GM03348 (cell line): ENCODE measurements around the gene ELAPOR1.

Source experiments
- DNase-seq: peaks from one replicate; pipeline ENCODE4 v3.0.0; 2012; ENCODE audit warnings: low spot score

ELAPOR1 gene

DNA sequence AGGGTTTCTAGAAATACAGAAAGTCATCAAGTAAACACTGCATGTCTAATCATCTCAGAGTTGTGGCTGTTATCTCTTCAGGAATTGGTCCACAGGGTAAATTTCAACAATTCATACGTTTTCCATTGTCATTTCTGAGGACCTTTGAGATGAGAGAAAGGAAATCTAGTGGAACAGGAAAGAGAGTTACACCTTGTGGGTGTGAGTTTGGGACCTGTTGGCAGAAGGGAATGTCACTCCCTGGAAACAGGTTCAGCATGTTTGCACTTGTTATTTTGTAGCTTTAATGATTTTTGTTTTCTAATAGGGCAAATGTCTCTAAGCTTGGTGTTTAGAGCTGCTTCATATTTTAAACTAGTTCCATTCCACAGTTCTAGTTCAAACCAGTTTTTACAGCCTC lies 17.8 kb upstream of the ELAPOR1 start:
- no peak for DNase-seq

DNA sequence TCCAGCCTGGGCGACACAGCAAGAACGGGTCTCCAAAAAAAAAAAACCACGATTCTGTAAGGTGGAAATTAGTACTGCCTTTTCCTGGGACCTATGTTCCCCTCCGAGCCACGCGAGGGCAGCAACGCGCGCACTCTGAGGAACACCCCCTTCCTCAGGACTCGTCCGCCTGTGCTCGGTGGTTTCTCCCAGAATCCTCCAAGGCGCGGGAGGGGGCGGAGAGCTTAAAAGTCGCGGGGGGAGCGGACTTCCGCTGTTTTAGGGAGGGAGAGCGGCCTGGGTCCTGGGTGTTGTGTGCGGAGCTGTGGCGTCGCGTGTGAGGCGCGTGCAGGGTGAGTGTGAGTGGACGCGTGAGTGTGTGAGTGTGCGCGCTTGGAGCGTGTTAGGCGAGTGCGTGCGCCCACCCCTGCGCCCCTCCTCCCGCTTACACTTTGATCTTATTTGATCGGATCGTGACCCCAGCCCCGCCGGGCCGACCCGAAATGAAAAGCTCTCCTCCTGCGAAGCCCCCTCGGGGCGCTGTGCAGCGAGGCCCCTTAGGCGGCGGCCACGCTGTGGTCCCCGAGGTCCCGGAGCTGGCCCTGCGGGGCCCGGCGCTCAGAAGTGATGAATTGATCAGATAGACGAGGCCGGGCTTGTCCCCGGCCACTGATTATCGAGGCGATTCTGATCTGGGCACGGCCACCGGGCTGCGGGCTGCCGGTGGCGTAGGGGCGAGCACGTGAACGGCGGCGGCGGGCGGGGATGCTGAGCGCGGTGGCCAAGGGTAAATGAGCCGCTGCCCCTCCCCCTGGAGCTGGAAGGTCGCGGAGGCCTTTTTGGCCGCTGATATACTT lies 13.8 kb upstream of the ELAPOR1 start:
- peak; percentile 97 for DNase-seq

DNA sequence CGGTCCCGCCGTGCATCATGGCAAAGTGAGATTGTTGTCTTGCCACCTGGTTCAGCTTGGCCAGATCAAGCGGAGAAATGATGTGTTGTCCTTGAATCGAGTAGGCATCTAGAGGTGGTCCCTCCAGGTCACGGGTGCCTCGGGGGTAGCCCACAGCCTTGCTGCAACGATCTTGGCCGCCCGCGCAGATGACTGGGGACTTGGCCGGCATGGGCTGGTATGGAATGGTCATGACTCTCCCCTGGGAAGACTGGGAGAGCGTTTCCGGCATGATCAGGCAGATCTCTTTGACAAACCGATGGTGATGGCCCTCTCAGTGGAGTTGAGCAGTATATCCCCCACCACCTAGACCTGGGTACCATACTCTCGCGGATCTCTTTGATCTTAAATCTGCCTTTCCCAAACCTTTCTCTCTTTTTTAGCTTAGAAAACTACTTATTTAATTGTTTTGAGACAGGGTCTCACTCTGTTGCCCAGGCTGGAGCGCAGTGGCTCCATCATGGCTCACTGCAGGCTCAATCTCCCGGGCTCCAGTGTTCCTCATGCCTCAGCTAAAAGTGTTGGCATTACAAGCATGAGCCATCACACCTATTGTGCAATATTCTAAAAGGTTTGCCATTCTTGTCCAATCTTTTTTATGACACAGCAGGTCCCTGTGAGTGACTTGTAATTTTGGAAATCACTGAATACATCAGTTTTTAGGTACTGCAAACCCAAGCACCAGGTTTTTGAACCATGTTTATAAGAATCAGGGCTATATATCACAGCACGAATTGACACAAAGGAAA lies 9.4 kb upstream of the ELAPOR1 start:
- DNase-seq, result no peak

- DNase-seq, result no peak
Measured at GRCh38 chr1:109105881-109106280, 8.0 kb upstream of the ELAPOR1 start.

GRCh38 chr1:109107785-109108184 lies 6.1 kb upstream of the ELAPOR1 start:
- no peak for DNase-seq

- no peak for DNase-seq
Measured at GRCh38 chr1:109109906-109110305, 4.0 kb upstream of the ELAPOR1 start.

DNA sequence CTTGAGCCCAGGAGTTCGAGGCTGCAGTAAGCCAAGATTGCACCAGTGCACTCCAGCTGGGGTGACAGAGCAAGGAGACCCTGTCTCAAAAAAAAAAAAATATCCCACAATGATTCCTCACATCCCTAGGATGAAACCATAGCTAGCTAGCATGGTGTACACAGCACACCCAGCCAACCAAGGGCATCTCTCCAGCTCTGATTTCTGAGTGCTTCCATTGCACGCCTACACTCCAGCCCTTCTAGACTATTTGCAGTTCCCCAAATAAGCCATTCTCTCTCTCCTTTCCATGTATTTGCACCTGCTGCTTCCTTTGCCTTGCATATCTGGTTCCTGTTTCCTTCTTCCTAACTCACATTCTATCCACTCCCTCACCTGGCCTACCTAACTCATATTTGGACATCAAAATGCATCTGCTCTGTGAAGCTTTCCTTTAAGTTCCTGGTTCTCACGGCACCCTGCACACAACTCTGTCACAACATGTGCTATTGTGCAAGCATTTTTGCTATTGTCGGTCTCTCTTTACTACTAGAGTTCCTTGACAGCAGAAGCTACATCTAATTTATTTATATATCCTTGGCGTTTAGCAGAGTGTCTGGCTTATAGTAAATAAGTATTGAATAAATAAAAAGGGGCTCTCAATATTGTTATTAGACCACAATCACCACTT lies 2.4 kb upstream of the ELAPOR1 start:
- DNase-seq, result no peak

DNA sequence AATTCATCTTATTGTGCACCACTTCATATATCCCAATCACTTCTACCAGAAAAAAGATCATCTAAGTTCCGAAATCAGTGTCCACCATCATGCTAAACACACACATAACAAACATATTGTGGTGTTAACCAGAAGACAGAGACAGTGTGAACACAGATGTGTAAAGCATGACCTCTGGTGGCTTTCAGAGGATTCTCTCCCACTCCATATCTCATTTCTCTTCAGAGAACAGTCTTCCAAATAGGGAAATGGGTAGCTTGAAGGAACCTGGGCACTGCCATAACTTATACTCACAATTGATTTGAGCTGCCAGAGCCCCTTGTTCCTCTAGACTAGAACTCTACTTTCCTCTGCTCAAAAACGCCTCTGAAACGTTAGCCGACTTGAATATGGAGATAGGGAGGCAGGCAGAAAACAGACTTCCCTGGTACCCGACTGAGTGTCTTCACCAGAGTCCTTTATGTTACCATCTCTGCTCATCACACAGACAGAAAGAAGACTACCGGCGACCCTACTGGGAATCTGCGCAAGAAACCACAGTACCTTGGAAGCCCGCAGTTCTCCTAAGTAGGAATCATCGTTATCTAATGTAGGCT lies 1.8 kb upstream of the ELAPOR1 start:
- DNase-seq, result peak; percentile 51

GRCh38 chr1:109112652-109113285 lies 1.1 kb upstream of the ELAPOR1 start:
- peak; percentile 95 for DNase-seq

- DNase-seq, result no peak
Measured at GRCh38 chr1:109114342-109114674, 393 bp downstream of the ELAPOR1 start.

DNA sequence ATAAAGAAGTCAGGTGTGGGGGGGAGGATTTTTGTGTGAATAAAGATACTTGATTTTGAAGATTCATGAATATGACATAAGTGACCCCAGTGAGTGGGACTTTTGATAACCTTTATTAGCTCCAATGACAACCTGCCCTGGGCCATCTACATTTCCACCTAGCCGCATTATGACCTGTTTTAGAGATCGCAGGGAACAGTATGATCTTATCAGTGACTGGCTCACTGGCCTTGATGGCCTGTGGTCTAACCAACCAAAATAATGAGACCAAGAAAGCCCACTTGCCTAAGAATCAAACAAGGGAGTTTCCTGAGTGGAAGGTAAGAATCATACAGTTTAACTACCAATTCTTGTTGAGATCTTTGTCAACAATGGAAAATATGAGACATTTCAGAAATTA lies 1.8 kb downstream of the ELAPOR1 start:
- no peak for DNase-seq

DNA sequence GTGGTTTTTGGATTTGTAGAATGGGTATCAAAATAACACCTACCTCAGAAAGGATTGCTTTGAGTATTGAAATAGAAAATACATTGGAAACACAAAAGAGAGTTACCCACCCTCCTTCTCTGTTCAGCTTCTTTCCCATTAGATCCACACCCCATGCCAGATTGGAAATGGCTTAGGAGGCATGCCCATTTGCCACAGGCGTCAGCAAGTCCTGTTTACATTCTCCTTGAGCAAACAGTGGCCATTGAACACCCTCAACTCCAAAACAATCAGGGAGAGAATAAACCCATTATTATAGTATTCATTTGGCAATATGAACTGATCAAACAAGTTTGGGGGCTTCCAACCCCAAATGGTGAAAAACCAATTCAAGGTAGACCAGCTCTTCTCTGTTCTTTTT lies 2.4 kb downstream of the ELAPOR1 start:
- DNase-seq, result no peak

DNA sequence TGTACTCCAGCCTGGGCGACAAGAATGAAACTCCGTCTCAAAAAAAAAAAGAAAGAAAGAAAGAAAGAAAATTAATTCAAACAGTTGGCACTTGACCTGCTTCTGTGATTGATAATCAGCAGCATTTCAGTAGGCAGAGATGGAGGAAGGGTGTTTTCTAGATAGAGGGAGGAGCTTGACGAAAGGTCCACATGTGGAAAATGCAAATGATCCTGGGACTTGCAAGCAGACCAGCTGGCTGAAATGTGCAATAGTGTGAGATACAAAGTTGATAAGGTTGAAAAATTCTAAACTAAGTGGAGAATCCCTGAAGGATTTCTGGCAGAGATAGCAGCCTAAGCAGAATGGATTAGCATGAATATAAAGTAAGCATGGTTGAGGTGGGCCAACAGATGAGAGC lies 4.2 kb downstream of the ELAPOR1 start:
- DNase-seq, result no peak

DNA sequence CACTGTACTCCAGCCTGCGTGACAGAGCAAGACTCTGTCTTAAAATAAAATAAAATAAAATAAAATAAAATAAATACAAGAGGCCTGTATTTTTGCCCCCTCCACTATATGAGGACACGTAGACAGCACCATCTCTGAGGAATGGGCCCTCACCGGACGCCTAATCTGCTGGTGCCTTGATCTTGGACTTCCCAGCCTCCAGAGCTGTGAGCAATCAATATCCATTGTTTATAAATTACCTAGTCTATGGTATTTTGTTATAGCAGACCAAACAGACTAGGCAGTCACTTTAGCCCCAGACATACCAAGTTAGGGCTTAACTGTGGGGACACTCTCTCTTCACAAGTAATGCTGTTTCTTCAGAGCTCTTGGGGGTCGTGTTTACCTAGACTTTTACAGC lies 6.4 kb downstream of the ELAPOR1 start:
- no peak for DNase-seq

- no peak for DNase-seq
Measured at GRCh38 chr1:109131059-109131458, 17.1 kb downstream of the ELAPOR1 start.

DNA sequence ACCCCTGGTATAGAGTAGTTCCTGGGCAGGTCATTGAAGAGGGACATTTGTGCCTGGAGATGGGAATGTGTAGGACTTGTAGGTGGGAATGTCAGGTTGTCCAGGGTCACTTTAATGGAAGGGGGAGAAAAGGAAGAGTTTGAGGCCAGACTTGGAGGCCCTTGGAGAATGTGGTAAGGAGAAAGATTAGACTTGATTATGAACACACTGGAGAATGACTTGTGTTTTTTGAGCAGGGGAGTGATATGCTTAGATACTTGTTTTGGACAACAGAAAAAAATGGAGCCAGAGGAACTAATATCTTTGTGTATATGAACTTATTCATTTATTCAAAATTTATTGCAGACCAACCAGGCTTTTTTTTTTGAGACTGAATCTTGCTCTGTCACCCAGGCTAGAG lies 17.9 kb downstream of the ELAPOR1 start:
- no peak for DNase-seq

DNA sequence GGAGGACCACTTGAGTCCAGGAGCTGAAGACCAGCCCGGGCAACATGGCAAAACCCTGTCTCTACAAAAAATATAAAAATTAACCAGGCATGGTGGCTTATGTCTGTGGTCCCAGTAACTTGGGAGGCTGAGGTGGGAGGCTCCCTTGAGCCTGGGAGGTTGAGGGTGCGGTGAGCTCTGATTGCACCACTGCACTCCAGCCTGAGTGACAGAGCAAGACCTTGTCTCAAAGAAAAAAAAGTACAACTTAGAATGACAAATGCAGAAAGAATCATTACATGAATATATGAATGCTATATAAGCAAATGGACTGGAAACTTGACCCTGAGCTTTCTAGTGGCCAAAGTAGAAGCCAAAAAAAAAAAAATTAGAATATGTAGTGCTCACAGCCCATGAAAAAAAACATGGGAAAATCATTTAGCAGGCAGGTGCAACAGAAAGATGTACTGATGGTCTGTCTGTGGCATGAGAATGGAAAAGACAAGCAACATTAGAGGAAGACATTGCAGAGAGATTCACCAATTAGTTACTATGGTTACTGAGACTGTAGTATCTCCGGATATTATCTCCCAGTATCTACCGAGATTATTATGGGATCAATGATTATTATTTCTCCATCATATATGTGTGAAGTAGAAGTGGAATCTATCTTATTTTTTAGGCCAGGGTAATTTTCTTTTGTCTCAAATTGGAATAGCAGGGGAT lies 19.2 kb downstream of the ELAPOR1 start:
- no peak for DNase-seq

- no peak for DNase-seq
Measured at GRCh38 chr1:109133815-109134214, 19.9 kb downstream of the ELAPOR1 start.

DNA sequence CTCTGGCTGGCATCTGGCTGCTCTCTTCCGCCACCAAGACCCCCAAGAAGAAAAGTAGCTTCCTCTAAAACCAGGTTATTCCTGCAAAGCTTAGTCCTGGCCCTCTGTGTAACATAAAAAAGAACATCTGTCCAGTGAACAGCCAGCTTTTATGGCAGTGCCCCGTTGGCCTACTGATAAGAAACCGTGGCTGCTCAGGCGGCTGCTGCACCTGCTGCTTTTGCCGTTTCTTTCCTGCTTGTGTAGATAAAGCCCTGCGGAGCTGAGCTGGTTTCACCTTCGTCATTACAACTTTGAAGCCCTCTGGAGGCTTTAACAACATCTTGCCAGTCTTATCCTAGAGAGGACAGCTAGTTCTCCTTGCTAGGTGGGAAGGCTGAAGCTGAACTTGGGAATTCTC lies 20.5 kb downstream of the ELAPOR1 start:
- DNase-seq, result no peak

- DNase-seq, result no peak
Measured at GRCh38 chr1:109135940-109136339, 22.0 kb downstream of the ELAPOR1 start.

- DNase-seq, result no peak
Measured at GRCh38 chr1:109136766-109137165, 22.9 kb downstream of the ELAPOR1 start.

DNA sequence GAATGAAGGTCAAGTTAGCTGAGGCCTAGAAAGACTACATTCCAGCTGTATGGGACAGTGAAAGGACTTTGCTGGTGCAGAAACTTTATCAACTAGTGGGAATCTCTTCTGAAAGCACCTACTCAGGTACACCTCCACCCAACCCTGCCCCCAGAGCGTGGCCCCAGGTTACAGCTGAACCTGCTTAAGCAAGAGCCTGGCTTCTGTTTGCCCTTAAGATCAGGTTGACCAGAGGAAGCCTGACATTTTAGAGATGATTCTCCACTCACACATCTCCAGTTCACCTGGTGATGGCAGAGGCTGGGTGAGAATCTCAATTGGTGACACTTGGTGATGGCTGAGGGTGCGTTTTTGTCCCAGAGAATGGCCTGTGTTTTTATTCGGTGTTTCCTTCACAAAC lies 24.0 kb downstream of the ELAPOR1 start:
- no peak for DNase-seq
